NOMO-1 treated with DMSO at 0.1 percent for 48 hours (cell line): ENCODE data around the gene TLCD3B.
"Not testable (repeated sequence)": the region's sequence is repeated elsewhere in the genome, so short reads cannot be mapped to it uniquely, and the experiment has no call there.

Experiments
- DNase-seq: peaks from one replicate; lab custom pipeline; 2025; ENCODE audit not compliant: unreplicated experiment; lab: John Stamatoyannopoulos, UW

Gene TLCD3B

GRCh38 chr16:30063278-30063892 is 32.3 kb upstream of the TLCD3B start:
- DNase-seq: no peak

GRCh38 chr16:30060836-30061554 is 29.9 kb upstream of the TLCD3B start:
- DNase-seq: no peak

- no peak for DNase-seq
Observed at GRCh38 chr16:30060346-30060745, 29.3 kb upstream of the TLCD3B start.

GRCh38 chr16:30054959-30055553 is 24.0 kb upstream of the TLCD3B start:
- no peak for DNase-seq

GRCh38 chr16:30054451-30054850 is 23.4 kb upstream of the TLCD3B start:
- no peak for DNase-seq

GRCh38 chr16:30053376-30054015 is 22.4 kb upstream of the TLCD3B start:
- DNase-seq: no peak

GRCh38 chr16:30052671-30053372 is 21.8 kb upstream of the TLCD3B start:
- peak; percentile 88 for DNase-seq

GRCh38 chr16:30051518-30051917 is 20.4 kb upstream of the TLCD3B start:
- DNase-seq: no peak

GRCh38 chr16:30049871-30050270 is 18.8 kb upstream of the TLCD3B start:
- no peak for DNase-seq

- no peak for DNase-seq
Observed at GRCh38 chr16:30046588-30046987, 15.5 kb upstream of the TLCD3B start.

- DNase-seq: no peak
Observed at GRCh38 chr16:30046178-30046577, 15.1 kb upstream of the TLCD3B start.

GRCh38 chr16:30041841-30042240 is 10.8 kb upstream of the TLCD3B start:
- DNase-seq: no peak

- DNase-seq: not testable (repeated sequence)
Observed at GRCh38 chr16:30040690-30041089, 9.6 kb upstream of the TLCD3B start.

GRCh38 chr16:30040221-30040620 is 9.2 kb upstream of the TLCD3B start:
- peak; percentile 48 for DNase-seq

- DNase-seq: no peak
Observed at GRCh38 chr16:30033270-30033669, 2.2 kb upstream of the TLCD3B start.

GRCh38 chr16:30032083-30032819 is 1.2 kb upstream of the TLCD3B start:
- peak; percentile 52 for DNase-seq

- DNase-seq: no peak
Observed at GRCh38 chr16:30031477-30031918, 427 bp upstream of the TLCD3B start.

- DNase-seq: no peak
Observed at GRCh38 chr16:30030011-30030685, 923 bp downstream of the TLCD3B start.

GRCh38 chr16:30028438-30029076 is 2.5 kb downstream of the TLCD3B start:
- DNase-seq: peak; percentile 44
